Peyer's patch (tissue), 4 donors: ENCODE data around the gene RRP12.

Experiments used
- CTCF ChIP-seq, 6 experiments: fragments of 450-650 bp in 4 of 6; fragments of 200-600 bp in 2 of 6; sonication (generic) in 1 of 6; IDR thresholded peaks; one replicate each; pipeline ENCODE4 v1.5.1; 2017 to 2019; ENCODE audit warnings: antibody characterized with exemption in 6 of 6, mild to moderate bottlenecking in 3 of 6, moderate library complexity in 1 of 6
- POLR2A ChIP-seq, 2 donors: fragments of 450-650 bp; IDR thresholded peaks; one replicate each; pipeline ENCODE4 v1.5.1; 2017; ENCODE audit warnings: antibody characterized with exemption in 2 of 2, mild to moderate bottlenecking in 2 of 2, moderate library complexity in 2 of 2

GRCh38 chr10:97425964-97426775 lies 25.0 kb upstream of the RRP12 start, which contains the start of gene PGAM1:
- TF ChIP-seq CTCF (IDR thresholded peaks at IDR 0.05) (peak; percentile 57 to 84 (median 72)), POLR2A (IDR thresholded peaks at IDR 0.05) (peak; percentile 88 to 90)
